CD4-positive, alpha-beta memory T cell (primary cell): ENCODE data around the gene SPAG5. TPM values are rescaled to one million over a fixed set of nuclear protein-coding genes. Genes with fewer than 3 reads are reported as not detected.
A peak's percentile ranks its signal among the peaks of the same experiment; 100 is the strongest.

Experiments used
- CTCF ChIA-PET: fragments of 350-600 bp; sonication (Branson Sonifier 250); formaldehyde crosslinking; loops from one replicate; lab custom pipeline; 2021; ENCODE audit warnings: inconsistent platforms; ENCODE audit not compliant: partially characterized antibody; lab: Charles Lee
- POLR2A ChIA-PET: fragments of 350-600 bp; sonication (Branson Sonifier 250); formaldehyde crosslinking; loops from one replicate; lab custom pipeline; 2021; ENCODE audit not compliant: partially characterized antibody; lab: Charles Lee
- DNase-seq, 5 donors: peaks; one replicate each; pipeline versions ENCODE4 v3.0.0 to v3.0.0-alpha.2; 2020 to 2022; ENCODE audit warnings: mixed read lengths in 1 of 5
- H3K27ac ChIP-seq: one replicate; pipeline ENCODE4 v1.7.0; 2013; ENCODE audit warnings: low read depth, low read length
- H3K27me3 ChIP-seq: 2 replicates; pipeline ENCODE4 v1.7.0; 2013; ENCODE audit warnings: mild to moderate bottlenecking, low read length, moderate library complexity; ENCODE audit not compliant: insufficient read depth
- H3K36me3 ChIP-seq: 2 replicates; pipeline ENCODE4 v1.7.0; 2013; ENCODE audit warnings: mild to moderate bottlenecking, low read length, moderate library complexity; ENCODE audit not compliant: insufficient read depth
- H3K4me1 ChIP-seq: 2 replicates; pipeline ENCODE4 v1.7.0; 2013; ENCODE audit warnings: mild to moderate bottlenecking, low read length, moderate library complexity; ENCODE audit not compliant: insufficient read depth
- H3K4me3 ChIP-seq, 2 donors: one replicate each; pipeline ENCODE4 v1.7.0; 2013; ENCODE audit warnings: low read length in 2 of 2, mild to moderate bottlenecking in 1 of 2
- H3K9me3 ChIP-seq, 2 donors: one replicate each; pipeline ENCODE4 v1.7.0; 2013; ENCODE audit warnings: low read length in 2 of 2, control low read depth in 1 of 2; ENCODE audit not compliant: control insufficient read depth in 1 of 2
- H3K27ac Mint-ChIP-seq, 7 donors: one replicate each; pipeline ENCODE4 v1.8.0; 2020 to 2021; ENCODE audit warnings: mixed read lengths in 7 of 7, mild to moderate bottlenecking in 6 of 7, inconsistent platforms in 3 of 7, moderate library complexity in 3 of 7
- H3K27me3 Mint-ChIP-seq, 2 donors: one replicate each; pipeline ENCODE4 v1.8.0; 2020 to 2021; ENCODE audit warnings: mixed read lengths in 2 of 2
- H3K36me3 Mint-ChIP-seq, 2 donors: one replicate each; pipeline ENCODE4 v1.8.0; 2020 to 2021; ENCODE audit warnings: mixed read lengths in 2 of 2, inconsistent platforms in 1 of 2, mild to moderate bottlenecking in 1 of 2
- H3K4me1 Mint-ChIP-seq, 4 donors: one replicate each; pipeline ENCODE4 v1.8.0; 2020 to 2021; ENCODE audit warnings: mixed read lengths in 4 of 4, mild to moderate bottlenecking in 1 of 4
- H3K4me3 Mint-ChIP-seq, 8 donors: one replicate each; pipeline ENCODE4 v1.8.0; 2020 to 2021; ENCODE audit warnings: mixed read lengths in 8 of 8, mild to moderate bottlenecking in 7 of 8, moderate library complexity in 6 of 8, inconsistent platforms in 3 of 8
- H3K9me3 Mint-ChIP-seq, 8 donors: one replicate each; pipeline ENCODE4 v1.8.0; 2020 to 2021; ENCODE audit warnings: mixed read lengths in 8 of 8, mild to moderate bottlenecking in 5 of 8, inconsistent platforms in 3 of 8, moderate library complexity in 1 of 8
- intact Hi-C: fragments of 100-400 bp; cut with micrococcal nuclease; formaldehyde crosslinking; loops from one replicate; pipeline ENCODE4 v1.15.1; 2023
- polyA plus RNA-seq, 2 donors: library from polyadenylated mRNA; unstranded; fragments of 300-500 nt; fragmentation: Illumina TruSeq; gene quantifications; one replicate each; pipeline ENCODE4 v1.2.3, GENCODE V29; 2021
- total RNA-seq, 2 experiments: library from RNA; stranded (reverse); gene quantifications; one replicate each; pipeline ENCODE4 v1.2.3, GENCODE V29; 2021

The SPAG5 gene
- total and polyA plus RNA-seq, 4 experiments from 2014 or later, result 1.4 to 10.2 (median 9.2) TPM; not detected in 1

DNA sequence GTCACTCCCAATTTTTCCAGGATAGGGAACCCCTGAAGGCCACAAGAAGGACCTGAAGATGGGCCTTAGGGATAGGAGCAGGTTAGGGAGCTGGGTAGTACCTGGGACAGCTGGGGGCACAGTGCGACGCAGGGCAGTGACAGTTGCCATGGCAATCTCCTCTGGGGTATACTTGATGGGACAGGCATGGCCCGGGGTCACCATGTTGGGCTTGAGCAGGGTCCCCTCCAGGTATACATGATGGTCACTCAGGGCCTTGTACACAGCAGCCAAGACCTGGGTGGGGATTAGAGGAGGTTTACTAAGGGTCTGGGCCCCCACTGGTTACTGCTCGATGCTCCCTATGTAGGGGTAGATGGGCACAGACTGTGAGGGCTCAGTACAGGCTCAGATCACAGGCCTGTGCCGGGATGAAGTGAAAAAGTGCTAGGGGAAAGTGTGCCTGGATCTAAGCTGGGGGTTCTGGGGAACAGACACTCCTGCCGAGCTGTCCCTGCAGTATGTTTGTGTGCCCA, 24.8 kb downstream of the SPAG5 start:
- DNase-seq, result no peak
- Mint-ChIP-seq H3K27ac (peak overlapping the region in 4 of 7 donors; percentile 18 to 81 (median 46)), H3K9me3 (no peaks in the 10 kb centered on the region), H3K4me1 (peaks cover 31 to 71% (median 47%) of the 10 kb centered on the region in 4 donors), H3K36me3 (peaks cover 0 to 23% of the 10 kb centered on the region in 2 donors), H3K4me3 (peak overlapping the region in 1 of 8 donors; percentile 54), H3K27me3 (no peaks in the 10 kb centered on the region)
- no peak overlapping the region for H3K27ac ChIP-seq
- no peaks in the 10 kb centered on the region for H3K9me3 ChIP-seq
- H3K4me3 ChIP-seq, result no peak overlapping the region
- intact Hi-C loops, result no loop called here
- POLR2A ChIA-PET, result interaction anchor here (1.4 to 13.1 kb wide), 2 partner anchors 23 to 26 kb away, joined by 4 to 169 read pairs; partner anchors contain the start of gene SPAG5
- CTCF ChIA-PET, result interaction anchor here (4.6 kb wide), 1 partner anchor 26 kb away, joined by 26 read pairs; no protein-coding TSS in a partner anchor
- H3K4me1 ChIP-seq, result peaks cover 55% of the 10 kb centered on the region
- no peaks in the 10 kb centered on the region for H3K27me3 ChIP-seq
- H3K36me3 ChIP-seq, result no peaks in the 10 kb centered on the region

GRCh38 chr17:28573521-28573920, 25.3 kb downstream of the SPAG5 start:
- Histone ChIP-seq H3K4me1 (peaks cover 59% of the 10 kb centered on the region), H3K4me3 (no peak overlapping the region), H3K36me3 (no peaks in the 10 kb centered on the region), H3K27me3 (no peaks in the 10 kb centered on the region), H3K9me3 (no peaks in the 10 kb centered on the region), H3K27ac (no peak overlapping the region)
- CTCF ChIA-PET, result interaction anchor here (4.6 kb wide), 1 partner anchor 25 kb away, joined by 26 read pairs; no protein-coding TSS in a partner anchor
- Mint-ChIP-seq H3K9me3 (no peaks in the 10 kb centered on the region), H3K4me3 (peak overlapping the region in 1 of 8 donors; percentile 98), H3K4me1 (peaks cover 33 to 74% (median 49%) of the 10 kb centered on the region in 4 donors), H3K27ac (peak overlapping the region in 3 of 7 donors; percentile 18 to 80 (median 37)), H3K36me3 (peaks cover 0 to 23% of the 10 kb centered on the region in 2 donors), H3K27me3 (no peaks in the 10 kb centered on the region)
- POLR2A ChIA-PET, result interaction anchor here (1.4 to 13.1 kb wide), 2 partner anchors 22 to 27 kb away, joined by 4 to 169 read pairs; partner anchors contain the start of gene SPAG5
- intact Hi-C loops, result no loop called here
- no peak for DNase-seq

- Mint-ChIP-seq H3K36me3 (peaks cover under 1 to 23% of the 10 kb centered on the region in 2 donors), H3K4me1 (peaks cover 36 to 77% (median 54%) of the 10 kb centered on the region in 4 donors), H3K4me3 (peak overlapping the region in 4 of 8 donors; percentile 20 to 98 (median 78)), H3K27me3 (no peaks in the 10 kb centered on the region), H3K9me3 (no peaks in the 10 kb centered on the region), H3K27ac (peak overlapping the region in 6 of 7 donors; percentile 22 to 98 (median 87))
- Histone ChIP-seq H3K4me3 (no peak overlapping the region), H3K27me3 (no peaks in the 10 kb centered on the region), H3K9me3 (no peaks in the 10 kb centered on the region), H3K4me1 (peaks cover 64% of the 10 kb centered on the region), H3K36me3 (no peaks in the 10 kb centered on the region), H3K27ac (no peak overlapping the region)
- ChIA-PET POLR2A (interaction anchor here (1.4 to 13.1 kb wide), 6 partner anchors 10 to 72 kb away, joined by 4 to 169 read pairs (median 14); partner anchors contain the start of genes BLTP2, SPAG5 and UNC119), CTCF (interaction anchor here (4.6 kb wide), 1 partner anchor 25 kb away, joined by 26 read pairs; no protein-coding TSS in a partner anchor)
- intact Hi-C loops, result no loop called here
- no peak for DNase-seq
Measured at GRCh38 chr17:28573040-28573380, 25.8 kb downstream of the SPAG5 start.

DNA sequence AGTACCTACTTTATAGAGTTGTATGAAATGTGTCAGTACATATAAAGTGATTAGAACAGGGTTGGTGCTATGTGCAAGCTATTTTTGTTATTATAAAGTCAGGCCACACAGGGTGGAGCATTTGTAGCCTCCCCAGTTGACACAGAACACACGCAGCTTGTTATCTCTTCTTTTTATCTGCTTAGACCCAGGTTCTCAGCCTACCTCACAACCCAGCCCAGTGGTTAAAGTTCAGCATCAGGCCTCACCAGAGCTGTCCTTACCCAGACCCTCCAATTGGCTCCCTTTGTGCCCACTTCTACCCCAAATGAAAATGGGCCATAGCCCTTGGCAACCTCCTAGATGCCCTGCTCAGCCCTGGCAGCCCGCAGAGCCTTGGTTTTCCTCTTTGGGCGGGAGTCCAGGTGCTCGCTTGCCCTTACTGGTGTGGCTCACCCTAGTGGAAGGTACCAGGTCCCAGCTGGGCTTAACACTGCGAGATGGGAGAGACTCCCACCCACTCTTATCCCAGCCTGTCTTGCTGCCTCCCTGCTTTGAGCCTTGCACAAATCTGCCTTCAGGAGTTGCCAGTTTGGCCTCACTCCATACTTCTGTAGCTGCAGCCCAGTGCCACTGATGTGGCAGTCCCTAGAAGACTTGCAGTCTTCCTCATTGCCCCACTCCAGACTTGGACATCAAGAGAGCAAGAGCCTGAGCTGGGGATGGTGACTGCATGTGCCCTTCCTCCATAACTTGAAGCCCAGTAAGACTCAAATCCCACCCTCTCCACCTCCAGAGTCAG, 26.4 kb downstream of the SPAG5 start:
- POLR2A ChIA-PET, result interaction anchor here (1.1 to 13.1 kb wide), 15 partner anchors 8 to 379 kb away, joined by 3 to 169 read pairs (median 9); partner anchors contain the start of genes BLTP2, PHF12, PROCA1 and RPL23A
- Histone ChIP-seq H3K36me3 (no peaks in the 10 kb centered on the region), H3K27ac (peak overlapping the region; percentile 79), H3K4me3 (peak overlapping the region in 1 of 2 donors; percentile 59), H3K27me3 (no peaks in the 10 kb centered on the region), H3K4me1 (peaks cover 69% of the 10 kb centered on the region), H3K9me3 (no peaks in the 10 kb centered on the region)
- H3K27me3 Mint-ChIP-seq, result no peaks in the 10 kb centered on the region
- peak overlapping the region; percentile 96 to 99 (median 97) for H3K4me3 Mint-ChIP-seq
- CTCF ChIA-PET, result interaction anchor here (0.9 to 4.6 kb wide), 7 partner anchors 16 to 42 kb away, joined by 3 to 26 read pairs (median 7); partner anchors contain the start of genes RSKR and UNC119
- peaks cover 5 to 27% of the 10 kb centered on the region in 2 donors for H3K36me3 Mint-ChIP-seq
- H3K9me3 Mint-ChIP-seq, result no peaks in the 10 kb centered on the region
- DNase-seq, result peak in 2 of 5 donors; percentile 16 to 27
- intact Hi-C loops, result no loop called here
- H3K27ac Mint-ChIP-seq, result peak overlapping the region; percentile 80 to 98 (median 97)
- peaks cover 41 to 82% (median 59%) of the 10 kb centered on the region in 4 donors for H3K4me1 Mint-ChIP-seq

- Mint-ChIP-seq H3K9me3 (no peaks in the 10 kb centered on the region), H3K27ac (peak within 1 kb of the TSS; percentile 80 to 98 (median 97)), H3K27me3 (no peaks in the 10 kb centered on the region), H3K36me3 (peaks cover 5 to 27% of the 10 kb centered on the region in 2 donors), H3K4me1 (peaks cover 41 to 82% (median 57%) of the 10 kb centered on the region in 4 donors), H3K4me3 (peak within 1 kb of the TSS; percentile 96 to 99 (median 97))
- Histone ChIP-seq H3K4me1 (peaks cover 68% of the 10 kb centered on the region), H3K27ac (peak within 1 kb of the TSS; percentile 79), H3K4me3 (peak within 1 kb of the TSS; percentile 59 to 93), H3K27me3 (no peaks in the 10 kb centered on the region), H3K36me3 (no peaks in the 10 kb centered on the region), H3K9me3 (no peaks in the 10 kb centered on the region)
- peak; percentile 84 to 93 (median 87) for DNase-seq
- ChIA-PET CTCF (interaction anchor here (0.6 to 4.6 kb wide), 10 partner anchors 10 to 95 kb away, joined by 3 to 26 read pairs (median 4); partner anchors contain the start of genes RSKR and UNC119), POLR2A (interaction anchor here (0.9 to 13.1 kb wide), 24 partner anchors 9 to 380 kb away, joined by 3 to 169 read pairs (median 6); partner anchors contain the start of genes BLTP2, PHF12, POLDIP2 and PROCA1)
- intact Hi-C loops, result loop anchor here (1.0 kb wide), 2 partner anchors 19 to 28 kb away; partner anchors contain the start of genes SPAG5 and UNC119
Measured at GRCh38 chr17:28571361-28572122, 27.3 kb downstream of the SPAG5 start, which contains the start of gene PIGS. Gene PIGS (minus strand): TSS chr17:28571524. CDS start chr17:28571496, 28 bp downstream.

GRCh38 chr17:28570716-28571360, 28.0 kb downstream of the SPAG5 start:
- Mint-ChIP-seq H3K36me3 (peaks cover 5 to 25% of the 10 kb centered on the region in 2 donors), H3K9me3 (no peaks in the 10 kb centered on the region), H3K27ac (peak overlapping the region; percentile 80 to 98 (median 97)), H3K4me1 (peaks cover 37 to 75% (median 52%) of the 10 kb centered on the region in 4 donors), H3K27me3 (no peaks in the 10 kb centered on the region), H3K4me3 (peak overlapping the region; percentile 96 to 99 (median 97))
- Histone ChIP-seq H3K4me1 (peaks cover 64% of the 10 kb centered on the region), H3K9me3 (no peaks in the 10 kb centered on the region), H3K27ac (peak overlapping the region; percentile 79), H3K27me3 (no peaks in the 10 kb centered on the region), H3K36me3 (no peaks in the 10 kb centered on the region), H3K4me3 (peak overlapping the region; percentile 59 to 93)
- intact Hi-C loops, result loop anchor here (1.0 kb wide), 2 partner anchors 19 to 28 kb away; partner anchors contain the start of genes SPAG5 and UNC119
- ChIA-PET CTCF (interaction anchor here (0.6 to 4.6 kb wide), 11 partner anchors 9 to 96 kb away, joined by 3 to 26 read pairs (median 3); partner anchors contain the start of gene UNC119), POLR2A (interaction anchor here (0.6 to 13.1 kb wide), 25 partner anchors 8 to 381 kb away, joined by 3 to 169 read pairs (median 5); partner anchors contain the start of genes BLTP2, PHF12, POLDIP2 and PROCA1)
- peak; percentile 34 to 74 (median 49) for DNase-seq
